PC-3 (cell line): ENCODE data around the gene KLHL40.

Experiments
- CTCF ChIP-seq: fragments of 300-600 bp; sonication (generic); conservative IDR thresholded peaks from 2 replicates; pipeline ENCODE4 v1.5.1; 2017; ENCODE audit warnings: antibody characterized with exemption, low read depth, mild to moderate bottlenecking, low read length
- EZH2 ChIP-seq: fragments of 300-600 bp; sonication (generic); IDR thresholded peaks from one replicate; pipeline ENCODE4 v1.6.1; 2017; ENCODE audit warnings: antibody characterized with exemption, mild to moderate bottlenecking, low read length; ENCODE audit not compliant: unreplicated experiment
- EZH2phosphoT487 ChIP-seq: fragments of 300-600 bp; sonication (generic); IDR thresholded peaks from 2 replicates; pipeline ENCODE4 v1.6.1; 2018; ENCODE audit warnings: mild to moderate bottlenecking, antibody characterized with exemption, low read length, borderline replicate concordance

- TF ChIP-seq CTCF (no peak), EZH2 (no peak), EZH2phosphoT487 (no peak)
These were observed 35.6 kb upstream of the KLHL40 start for GRCh38 chr3:42649783-42650182.
